Sciatic nerve (tissue), 2 donors: Measurements from ENCODE around the gene POLR2E. TPM values are rescaled to one million over a fixed set of nuclear protein-coding genes. Genes with fewer than 3 reads are reported as not detected.

Source experiments
- ATAC-seq: fragments of 200-7000 bp; cut with Tn5 transposase; one replicate; pipeline ENCODE4 v1.9.1; 2020; ENCODE audit warnings: mild to moderate bottlenecking, moderate library complexity
- DNase-seq: peaks from one replicate; pipeline ENCODE4 v3.0.0-alpha.2; 2020; ENCODE audit warnings: low spot score
- intact Hi-C: fragments of 100-400 bp; cut with DNase I; formaldehyde crosslinking; loops from one replicate; pipeline ENCODE4 v1.14.2; 2022
- total RNA-seq: library from RNA; stranded (reverse); fragmentation: NEBNext Ultra II Directional; extraction: Animal tissue kit (Norgen Biotek cat#: 25700); gene quantifications from one replicate; pipeline ENCODE4 v1.2.1, GENCODE V29; 2021
- donor health status: DM: no; HTN: no; CAD: no.
- donor health status: DM: no; HTN: no; CAD: no.

POLR2E gene
- total RNA-seq, 1 donor from 2014 or later = 99.8 TPM

- intact Hi-C loops = no loop called here
- peak; percentile 58 for DNase-seq
- no peak for ATAC-seq
These were observed 24.0 kb downstream of the POLR2E start for GRCh38 chr19:1070931-1071791.

GRCh38 chr19:1070576-1070930 is 24.6 kb downstream of the POLR2E start:
- no peak for DNase-seq
- intact Hi-C loops = no loop called here
- ATAC-seq = no peak

DNA sequence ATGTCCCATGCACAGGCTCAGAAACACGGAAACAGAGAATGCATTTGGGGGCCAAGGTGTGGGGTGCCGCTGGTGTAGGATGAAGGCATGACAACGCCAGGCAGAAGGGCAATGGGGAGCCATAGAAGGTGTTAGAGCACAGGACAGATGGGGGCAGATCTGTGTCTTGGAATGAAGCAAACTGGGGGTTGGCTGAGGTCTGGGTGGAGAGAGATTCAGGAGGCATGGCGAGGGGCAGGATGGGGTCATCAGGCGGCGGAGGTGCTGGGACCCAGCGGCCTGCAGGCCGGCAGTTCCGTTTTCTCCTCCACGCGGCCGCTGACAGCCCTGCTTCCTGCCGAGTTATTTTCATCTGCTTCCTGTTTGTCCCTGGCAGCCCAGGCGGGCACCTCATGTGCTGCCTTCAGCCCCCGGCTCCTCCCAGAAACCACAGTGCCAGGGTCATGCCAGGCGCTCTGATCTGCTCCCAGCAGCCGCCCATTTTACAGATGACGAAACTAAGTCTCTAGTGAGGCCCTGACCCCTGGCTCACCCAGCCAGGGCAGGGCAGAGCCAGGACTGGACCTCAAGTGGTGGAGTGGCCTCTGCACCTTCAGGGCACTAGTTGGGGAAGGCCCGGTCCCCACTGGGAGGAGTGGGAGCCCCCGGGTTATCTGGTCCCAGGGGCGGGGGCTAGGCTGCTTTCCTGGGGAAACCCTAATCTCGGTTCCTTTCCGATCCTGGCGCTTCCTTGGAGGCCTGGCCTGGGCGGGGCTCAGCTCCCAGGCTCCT is 26.0 kb downstream of the POLR2E start:
- ATAC-seq (peak; percentile 57), DNase-seq (peak; percentile 76)
- intact Hi-C loops = no loop called here

DNA sequence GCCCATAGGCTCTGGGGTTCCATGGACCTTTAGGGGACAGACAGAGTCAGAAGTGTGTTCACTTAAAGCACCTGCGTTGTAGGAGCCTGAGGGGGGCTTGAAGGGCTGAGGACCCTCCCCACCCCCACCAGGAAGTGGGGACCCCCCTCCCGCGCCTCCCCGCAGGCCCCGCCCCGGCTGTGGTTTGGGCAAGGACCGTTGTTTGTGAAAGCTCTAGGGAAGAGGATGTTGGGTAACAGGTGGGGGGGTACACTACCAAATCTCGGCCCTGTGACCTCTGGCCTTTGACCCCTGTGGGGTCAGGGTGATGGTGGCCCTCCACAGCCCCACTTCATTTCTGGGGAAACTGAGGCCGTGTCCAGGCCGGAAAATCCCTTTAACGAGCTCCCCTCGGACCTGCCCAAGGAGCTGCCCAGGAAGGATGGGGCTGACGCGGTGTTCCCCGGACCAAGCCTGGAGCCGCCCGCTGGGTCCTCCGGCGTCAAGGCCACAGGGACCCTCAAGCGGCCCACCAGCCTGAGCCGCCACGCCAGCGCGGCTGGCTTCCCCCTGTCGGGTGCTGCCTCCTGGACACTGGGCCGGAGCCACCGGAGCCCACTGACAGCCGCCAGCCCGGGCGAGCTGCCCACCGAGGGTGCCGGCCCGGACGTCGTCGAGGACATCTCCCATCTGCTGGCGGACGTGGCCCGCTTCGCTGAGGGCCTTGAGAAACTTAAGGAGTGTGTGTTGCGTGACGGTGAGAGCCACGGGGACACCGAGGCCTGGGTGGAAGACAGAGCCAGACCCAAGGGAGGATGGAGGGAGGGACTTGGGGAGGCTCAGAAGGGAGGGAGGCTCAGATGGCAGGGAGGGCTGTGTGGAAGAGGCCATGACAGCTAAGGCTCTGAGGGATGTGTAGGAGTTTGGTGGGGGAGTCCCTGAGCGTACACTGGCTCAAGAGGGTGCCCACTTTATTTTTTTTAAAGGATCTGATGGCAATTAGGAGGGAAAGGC is 26.9 kb downstream of the POLR2E start:
- intact Hi-C loops = no loop called here
- ATAC-seq (peak; percentile 36), DNase-seq (peak; percentile 78)

DNA sequence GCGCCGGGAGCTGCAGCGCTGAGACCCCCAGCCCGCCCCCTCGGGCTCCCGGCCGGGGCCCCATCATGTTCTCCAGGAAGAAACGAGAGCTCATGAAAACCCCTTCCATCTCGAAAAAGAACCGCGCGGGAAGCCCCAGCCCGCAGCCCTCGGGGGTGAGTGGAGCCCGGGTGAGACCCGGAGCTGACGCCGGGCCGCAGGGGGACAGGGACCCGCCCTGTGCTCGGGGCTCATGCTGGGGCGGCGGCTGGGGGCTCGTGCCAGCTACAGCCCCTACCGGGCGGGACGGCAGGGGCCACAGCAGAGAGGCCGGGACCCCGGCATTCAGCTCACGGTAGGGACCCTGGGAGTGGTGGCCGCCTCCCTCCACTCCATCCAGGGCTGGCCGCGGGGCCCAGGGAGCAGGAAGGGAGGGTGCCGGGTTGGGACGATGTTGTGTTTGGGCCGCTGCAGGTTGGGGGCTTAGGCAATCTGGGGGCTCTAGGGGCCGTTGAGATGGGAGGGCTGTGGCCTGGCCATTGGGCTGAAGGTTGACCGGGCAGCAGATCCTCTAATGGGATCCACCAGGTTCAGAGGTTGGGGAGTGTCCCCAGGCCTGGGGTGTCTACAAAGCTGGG is 27.7 kb downstream of the POLR2E start:
- DNase-seq (peak; percentile 53), ATAC-seq (no peak)
- intact Hi-C loops = no loop called here

GRCh38 chr19:1066748-1067340 is 28.3 kb downstream of the POLR2E start, which contains the start of gene ARHGAP45:
ARHGAP45 (plus strand) TSS chr19:1067167; CDS start chr19:1067406, 239 bp downstream.
- intact Hi-C loops = no loop called here
- DNase-seq = peak; percentile 62
- no peak for ATAC-seq

DNA sequence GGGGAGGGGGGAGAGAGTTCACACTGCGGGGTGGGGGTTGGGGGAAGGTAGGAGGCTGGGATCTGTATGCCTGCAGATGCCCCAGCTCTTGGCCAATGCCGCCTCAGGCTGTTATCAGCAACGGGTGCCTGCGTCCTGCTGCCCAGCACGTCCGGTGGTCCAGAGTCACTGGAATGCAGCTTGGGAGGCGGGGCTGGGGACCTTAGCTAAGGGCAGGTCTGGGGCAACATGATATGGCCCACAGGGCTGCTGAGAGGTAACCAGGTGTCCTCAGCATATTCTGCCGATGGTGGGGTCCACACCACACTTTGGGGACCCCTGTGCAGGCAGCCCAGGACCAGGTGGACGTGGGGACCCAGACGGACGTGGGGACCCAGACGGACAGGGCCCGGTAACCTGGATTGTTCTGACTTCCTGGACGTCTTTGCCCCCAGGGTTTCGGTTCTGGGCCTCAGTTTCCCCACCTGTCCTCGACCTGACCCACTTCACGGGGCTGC is 28.9 kb downstream of the POLR2E start:
- no peak for ATAC-seq
- intact Hi-C loops = no loop called here

DNA sequence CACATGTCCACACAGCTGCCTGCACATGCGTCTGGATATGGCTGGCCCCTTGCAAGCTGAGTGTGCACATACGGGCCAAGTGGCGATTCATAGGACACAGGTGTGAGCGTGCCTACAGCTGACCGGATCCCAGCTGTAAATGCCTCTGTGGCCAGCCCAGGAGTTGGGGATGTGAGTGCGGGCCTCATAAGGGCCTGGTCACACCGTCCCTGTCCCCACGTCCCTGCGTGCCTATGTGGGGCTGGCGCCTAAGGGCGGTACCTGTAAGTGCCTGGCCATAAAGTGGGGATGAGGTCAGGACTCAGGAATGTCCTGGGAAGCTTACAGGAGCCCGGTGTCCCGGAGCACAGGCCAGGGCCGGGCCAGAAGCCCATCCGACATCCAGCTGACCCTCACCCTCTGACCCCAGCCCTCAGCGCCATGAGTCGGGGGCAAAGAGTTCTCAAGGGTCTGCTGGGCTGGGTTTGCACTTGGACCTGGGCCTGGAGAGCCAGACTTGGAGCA is 29.5 kb downstream of the POLR2E start:
- DNase-seq (peak; percentile 56), ATAC-seq (no peak)
- intact Hi-C loops = no loop called here

More for the DNA sequence above, 28.9 kb downstream of the POLR2E start:
- DNase-seq = peak; percentile 54

- DNase-seq (peak; percentile 76), ATAC-seq (peak; percentile 62)
- intact Hi-C loops = no loop called here
These were observed 30.2 kb downstream of the POLR2E start for GRCh38 chr19:1064661-1065605.

DNA sequence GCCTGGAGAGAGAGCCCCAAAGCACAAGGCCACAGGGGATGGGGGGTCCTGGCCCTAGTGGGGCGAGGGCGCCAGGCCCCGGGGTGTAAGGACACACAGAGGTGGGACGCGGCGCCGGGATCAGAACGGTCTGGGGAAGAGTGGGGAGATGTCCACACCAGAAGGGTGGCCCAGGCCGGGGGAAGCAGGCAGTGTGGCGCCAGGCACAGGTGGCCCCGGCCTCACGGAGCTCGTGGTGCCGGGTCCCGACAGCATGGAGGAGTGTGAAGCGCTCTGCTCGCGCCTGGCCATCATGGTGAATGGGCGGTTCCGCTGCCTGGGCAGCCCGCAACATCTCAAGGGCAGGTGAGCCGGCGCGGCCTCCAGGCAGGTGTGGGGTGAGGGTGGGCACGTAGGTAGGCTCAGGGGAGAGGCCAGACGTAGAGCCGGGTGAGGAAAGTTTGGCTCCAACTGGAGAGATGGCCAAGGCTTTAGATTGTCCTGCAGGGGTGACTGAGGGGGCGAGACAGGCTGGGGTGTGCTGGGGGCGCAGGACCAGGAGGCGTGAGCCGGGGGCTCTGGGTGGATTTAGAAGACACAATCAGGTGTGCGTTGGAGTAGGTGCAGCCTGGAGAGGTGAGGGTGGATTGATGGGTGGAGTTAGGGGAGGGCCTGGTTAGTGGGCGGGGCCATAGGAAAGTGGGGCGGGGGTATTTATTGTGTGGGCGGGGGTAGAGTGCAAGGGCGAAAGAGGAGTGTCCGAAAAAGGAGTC is 31.1 kb downstream of the POLR2E start:
- intact Hi-C loops = no loop called here
- DNase-seq (peak; percentile 60), ATAC-seq (no peak)

DNA sequence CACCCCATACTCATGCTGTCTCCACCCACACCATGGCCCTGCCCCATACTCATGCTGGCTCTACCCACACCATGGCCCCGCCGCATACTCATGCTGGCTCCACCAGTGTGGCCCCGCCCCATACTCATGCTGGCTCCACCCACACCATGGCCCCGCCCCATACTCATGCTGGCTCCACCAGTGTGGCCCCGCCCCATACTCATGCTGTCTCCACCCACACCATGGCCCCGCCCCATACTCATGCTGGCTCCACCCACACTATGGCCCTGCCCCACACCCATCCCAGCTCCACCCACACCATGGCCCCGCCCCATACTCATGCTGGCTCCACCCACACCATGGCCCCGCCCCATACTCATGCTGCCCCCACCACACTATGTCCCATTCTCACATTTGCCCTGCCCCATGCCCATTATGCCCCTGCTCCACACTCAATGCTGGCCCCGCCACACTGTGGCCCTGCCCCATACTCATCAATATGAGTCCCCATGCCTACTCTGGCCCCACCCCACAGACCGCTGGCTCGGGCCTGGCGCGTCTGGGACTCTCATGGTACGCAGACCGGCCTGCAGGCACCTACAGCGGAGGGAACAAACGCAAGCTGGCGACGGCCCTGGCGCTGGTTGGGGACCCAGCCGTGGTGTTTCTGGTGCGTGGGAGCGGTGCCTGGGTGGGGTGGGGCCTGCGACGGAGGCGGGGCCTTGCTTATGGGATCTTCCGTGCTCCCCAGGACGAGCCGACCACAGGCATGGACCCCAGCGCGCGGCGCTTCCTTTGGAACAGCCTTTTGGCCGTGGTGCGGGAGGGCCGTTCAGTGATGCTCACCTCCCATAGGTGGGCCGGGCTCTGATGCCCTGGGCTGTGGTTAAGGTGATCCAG is 31.9 kb downstream of the POLR2E start:
- DNase-seq (peak; percentile 60), ATAC-seq (no peak)
- intact Hi-C loops = no loop called here

- no peak for ATAC-seq
- DNase-seq = no peak
- intact Hi-C loops = no loop called here
These were observed 32.7 kb downstream of the POLR2E start for GRCh38 chr19:1062387-1063029.

DNA sequence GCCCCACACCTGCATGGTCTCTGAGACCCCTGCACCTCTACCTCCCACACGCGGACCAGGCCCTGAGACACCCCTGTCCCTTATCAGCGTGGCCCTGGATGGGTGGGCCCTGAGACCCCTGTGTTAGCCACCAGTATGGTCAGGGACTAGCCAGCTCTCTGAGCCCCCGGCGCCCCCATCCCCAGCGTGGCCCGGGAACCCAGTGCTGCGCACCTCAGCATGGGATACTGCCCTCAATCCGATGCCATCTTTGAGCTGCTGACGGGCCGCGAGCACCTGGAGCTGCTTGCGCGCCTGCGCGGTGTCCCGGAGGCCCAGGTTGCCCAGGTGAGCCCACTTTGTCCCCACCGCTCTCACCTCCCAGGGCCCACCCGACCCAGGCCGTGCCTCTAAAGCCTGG is 33.2 kb downstream of the POLR2E start:
- intact Hi-C loops = no loop called here
- ATAC-seq = no peak
- DNase-seq = no peak

- ATAC-seq = no peak
- intact Hi-C loops = no loop called here
- no peak for DNase-seq
These were observed 34.5 kb downstream of the POLR2E start for GRCh38 chr19:1060689-1061088.

- intact Hi-C loops = no loop called here
- ATAC-seq = no peak
- no peak for DNase-seq
These were observed 37.1 kb downstream of the POLR2E start for GRCh38 chr19:1058112-1058511.
